GM23248 (cell line): ENCODE data around the gene ACKR3. TPM values are rescaled to one million over a fixed set of nuclear protein-coding genes. Genes with fewer than 3 reads are reported as not detected.

Experiments
- DNase-seq: peaks from one replicate; pipeline ENCODE4 v3.0.0-alpha.2; 2015
- H2AFZ ChIP-seq: fragments of 200-600 bp; sonication (generic); 2 replicates; pipeline ENCODE4 v1.6.1; 2016; ENCODE audit warnings: antibody characterized with exemption
- H3F3A ChIP-seq: fragments of 200-600 bp; sonication (generic); 2 replicates; pipeline ENCODE4 v1.6.1; 2016; ENCODE audit warnings: mild to moderate bottlenecking, antibody characterized with exemption, mixed run types; ENCODE audit not compliant: insufficient read depth
- H3K27ac ChIP-seq: fragments of 200-600 bp; sonication (generic); 2 replicates; pipeline ENCODE4 v1.5.1; 2016; ENCODE audit warnings: mild to moderate bottlenecking
- H3K27me3 ChIP-seq: fragments of 200-600 bp; sonication (generic); replicated peaks from 2 replicates; pipeline ENCODE4 v1.6.1; 2016; ENCODE audit warnings: mild to moderate bottlenecking; ENCODE audit not compliant: insufficient read depth
- H3K36me3 ChIP-seq: fragments of 200-600 bp; sonication (generic); 2 replicates; pipeline ENCODE4 v1.6.1; 2016; ENCODE audit warnings: low read depth, mild to moderate bottlenecking
- H3K4me1 ChIP-seq: fragments of 200-600 bp; sonication (generic); 2 replicates; pipeline ENCODE4 v1.6.1; 2016; ENCODE audit warnings: mild to moderate bottlenecking; ENCODE audit not compliant: insufficient read depth
- H3K4me2 ChIP-seq: fragments of 200-600 bp; sonication (generic); one replicate; pipeline ENCODE4 v1.6.1; 2016; ENCODE audit warnings: mild to moderate bottlenecking; ENCODE audit not compliant: unreplicated experiment
- H3K4me3 ChIP-seq: fragments of 200-600 bp; sonication (generic); 2 replicates; pipeline ENCODE4 v1.5.1; 2016; ENCODE audit warnings: mild to moderate bottlenecking
- H3K79me2 ChIP-seq: fragments of 200-600 bp; sonication (generic); 2 replicates; pipeline ENCODE4 v1.6.1; 2016; ENCODE audit warnings: mild to moderate bottlenecking; ENCODE audit not compliant: insufficient read depth
- H3K9ac ChIP-seq: fragments of 200-600 bp; sonication (generic); 2 replicates; pipeline ENCODE4 v1.6.1; 2016; ENCODE audit warnings: mild to moderate bottlenecking
- H3K9me2 ChIP-seq: fragments of 200-600 bp; sonication (generic); 2 replicates; pipeline ENCODE4 v1.6.1; 2016; ENCODE audit warnings: mixed run types, mild to moderate bottlenecking, moderate library complexity; ENCODE audit not compliant: insufficient read depth
- H3K9me3 ChIP-seq: fragments of 200-600 bp; sonication (generic); one replicate; pipeline ENCODE4 v1.6.1; 2017; ENCODE audit warnings: low read depth
- H4K20me1 ChIP-seq: fragments of 200-600 bp; sonication (generic); 2 replicates; pipeline ENCODE4 v1.6.0; 2016; ENCODE audit not compliant: insufficient read depth
- EZH2 ChIP-seq: fragments of 200-600 bp; sonication (generic); IDR thresholded peaks from 2 replicates; pipeline ENCODE4 v1.6.1; 2018; ENCODE audit warnings: antibody characterized with exemption, mild to moderate bottlenecking; ENCODE audit not compliant: insufficient read depth, poor library complexity, severe bottlenecking
- EZH2phosphoT487 ChIP-seq: fragments of 200-600 bp; sonication (generic); IDR thresholded peaks from 2 replicates; pipeline ENCODE4 v1.6.1; 2018; ENCODE audit warnings: antibody characterized with exemption, moderate library complexity, mild to moderate bottlenecking, low read depth; ENCODE audit not compliant: insufficient read depth
- WGBS, 2 experiments: methylation state at CpG; one replicate each; pipeline ENCODE4 v1.1.6; 2015 to 2017; ENCODE audit warnings: low lambda C conversion rate in 2 of 2, low coverage in 1 of 2; ENCODE audit errors: missing lambda C conversion rate in 2 of 2; 5-methylcytosine and 5-hydroxymethylcytosine counted together
- in situ Hi-C: fragments of 300-500 bp; cut with MboI; formaldehyde crosslinking; loops from 2 replicates; pipeline ENCODE4 v1.15.0; 2020
- polyA plus RNA-seq: library from polyadenylated mRNA; unstranded; fragments of >200 nt; fragmentation: Nextera tagmentation; extraction: Ambion mirVana; gene quantifications from 2 replicates; pipeline ENCODE4 v1.2.1, GENCODE V29; 2016
- total RNA-seq: library from RNA; depleted of rRNA; stranded (reverse); fragments of >200 nt; shearing (Covaris generic); gene quantifications from 2 replicates; pipeline ENCODE4 v1.2.3, GENCODE V29; 2014

Gene ACKR3
- total and polyA plus RNA-seq, 2 experiments from 2014 or later: 6.1 to 8.5 TPM

GRCh38 chr2:236566596-236566995 lies 3.0 kb upstream of the ACKR3 start:
- Histone ChIP-seq H3K9me3 (no peaks in the 10 kb centered on the region), H3K4me3 (no peak overlapping the region), H3K36me3 (no peaks in the 10 kb centered on the region), H3K27ac (no peak overlapping the region), H3F3A (peaks cover 12% of the 10 kb centered on the region; the same call in 1 of the 2 replicates), H3K9ac (no peak overlapping the region), H3K27me3 (peaks cover 61% of the 10 kb centered on the region), H3K9me2 (no peaks in the 10 kb centered on the region), H3K4me1 (peaks cover 4% of the 10 kb centered on the region; the same call in 1 of the 2 replicates), H3K79me2 (no peaks in the 10 kb centered on the region), H3K4me2 (no peak overlapping the region), H4K20me1 (no peaks in the 10 kb centered on the region), H2AFZ (no peak overlapping the region)
- TF ChIP-seq EZH2phosphoT487: no peak
- no peak for TF ChIP-seq EZH2
- in situ Hi-C loops: no loop called here
- WGBS, 2 experiments: 87 to 94% methylated on average over 6 of the region's 6 CpGs
- no peak for DNase-seq

GRCh38 chr2:236568068-236568921 lies 1.3 kb upstream of the ACKR3 start:
- Histone ChIP-seq H3K9me3 (no peaks in the 10 kb centered on the region), H3K27me3 (peaks cover 73% of the 10 kb centered on the region), H3K27ac (no peak overlapping the region; the same call in 1 of the 2 replicates), H3K4me3 (peak overlapping the region; percentile 65), H3K79me2 (no peaks in the 10 kb centered on the region), H3K4me2 (peak overlapping the region; percentile 77), H2AFZ (peak overlapping the region; percentile 60), H3K36me3 (no peaks in the 10 kb centered on the region), H3F3A (peaks cover 12% of the 10 kb centered on the region; the same call in 1 of the 2 replicates), H3K4me1 (peaks cover 4% of the 10 kb centered on the region; the same call in 1 of the 2 replicates), H3K9ac (peak overlapping the region; percentile 62), H3K9me2 (no peaks in the 10 kb centered on the region), H4K20me1 (no peaks in the 10 kb centered on the region)
- WGBS, 2 experiments: 3 to 5% methylated on average over 49 of the region's 49 CpGs
- in situ Hi-C loops: no loop called here
- peak; percentile 63 for DNase-seq
- no peak for TF ChIP-seq EZH2phosphoT487
- TF ChIP-seq EZH2: peak; percentile 92

GRCh38 chr2:236568922-236569572 lies 578 bp upstream of the ACKR3 start:
- Histone ChIP-seq H3K9me2 (no peaks in the 10 kb centered on the region), H2AFZ (no peak overlapping the region), H3K27me3 (peaks cover 73% of the 10 kb centered on the region), H3F3A (peaks cover 12% of the 10 kb centered on the region; the same call in 1 of the 2 replicates), H3K4me3 (peak overlapping the region; percentile 65; the same call in 1 of the 2 replicates), H4K20me1 (no peaks in the 10 kb centered on the region), H3K9ac (no peak overlapping the region), H3K27ac (no peak overlapping the region), H3K79me2 (no peaks in the 10 kb centered on the region), H3K36me3 (no peaks in the 10 kb centered on the region), H3K4me1 (peaks cover 4% of the 10 kb centered on the region; the same call in 1 of the 2 replicates), H3K9me3 (no peaks in the 10 kb centered on the region), H3K4me2 (peak overlapping the region; percentile 77)
- in situ Hi-C loops: no loop called here
- 10 to 16% methylated on average over 10 of the region's 10 CpGs for WGBS, 2 experiments
- TF ChIP-seq EZH2 (no peak), EZH2phosphoT487 (no peak)
- DNase-seq: no peak

GRCh38 chr2:236570081-236570868 lies 650 bp downstream of the ACKR3 start:
- Histone ChIP-seq H3K9me3 (no peaks in the 10 kb centered on the region), H3K4me1 (peaks cover 4% of the 10 kb centered on the region; the same call in 1 of the 2 replicates), H4K20me1 (no peaks in the 10 kb centered on the region), H3F3A (peaks cover 12% of the 10 kb centered on the region; the same call in 1 of the 2 replicates), H3K4me2 (peak overlapping the region; percentile 47), H2AFZ (no peak overlapping the region), H3K9ac (peak overlapping the region; percentile 67), H3K4me3 (peak overlapping the region; percentile 61), H3K27me3 (peaks cover 70% of the 10 kb centered on the region), H3K36me3 (no peaks in the 10 kb centered on the region), H3K9me2 (no peaks in the 10 kb centered on the region), H3K79me2 (no peaks in the 10 kb centered on the region), H3K27ac (peak overlapping the region; percentile 16; the same call in 1 of the 2 replicates)
- peak; percentile 41 for DNase-seq
- no peak for TF ChIP-seq EZH2
- TF ChIP-seq EZH2phosphoT487: no peak
- WGBS, 2 experiments: 6% methylated on average over 6 of the region's 6 CpGs
- in situ Hi-C loops: no loop called here
